Measurements from ENCODE around the gene ITPRID1.

The ITPRID1 gene

DNA sequence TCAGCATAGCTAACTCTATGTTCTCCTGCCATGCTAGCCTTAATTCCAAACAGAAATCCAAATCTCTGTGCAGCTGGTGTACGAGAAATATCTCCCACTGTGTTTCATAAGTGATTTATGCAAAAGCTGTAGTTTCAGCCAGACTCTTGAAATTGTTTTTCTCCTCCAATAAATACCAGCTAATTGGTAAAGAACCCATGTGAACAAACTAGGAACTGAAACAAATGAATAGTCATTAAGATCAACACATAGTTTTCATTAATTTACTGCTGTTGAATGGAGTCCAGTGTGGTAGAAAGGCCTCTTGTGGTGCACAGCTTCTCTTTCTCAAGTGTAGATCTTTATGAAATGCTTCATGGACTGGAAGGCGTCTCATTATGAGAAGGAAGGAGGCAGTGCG lies 191.5 kb downstream of the ITPRID1 start:
- no peak overlapping the region for H3K27ac ChIP-seq
- ChIA-PET CTCF (no interaction called here), POLR2A (ENCODE audit: low non-redundant PET) (no interaction called here)
- no peak for DNase-seq (ENCODE audit: low spot score)
- TF ChIP-seq, protein P1, sequence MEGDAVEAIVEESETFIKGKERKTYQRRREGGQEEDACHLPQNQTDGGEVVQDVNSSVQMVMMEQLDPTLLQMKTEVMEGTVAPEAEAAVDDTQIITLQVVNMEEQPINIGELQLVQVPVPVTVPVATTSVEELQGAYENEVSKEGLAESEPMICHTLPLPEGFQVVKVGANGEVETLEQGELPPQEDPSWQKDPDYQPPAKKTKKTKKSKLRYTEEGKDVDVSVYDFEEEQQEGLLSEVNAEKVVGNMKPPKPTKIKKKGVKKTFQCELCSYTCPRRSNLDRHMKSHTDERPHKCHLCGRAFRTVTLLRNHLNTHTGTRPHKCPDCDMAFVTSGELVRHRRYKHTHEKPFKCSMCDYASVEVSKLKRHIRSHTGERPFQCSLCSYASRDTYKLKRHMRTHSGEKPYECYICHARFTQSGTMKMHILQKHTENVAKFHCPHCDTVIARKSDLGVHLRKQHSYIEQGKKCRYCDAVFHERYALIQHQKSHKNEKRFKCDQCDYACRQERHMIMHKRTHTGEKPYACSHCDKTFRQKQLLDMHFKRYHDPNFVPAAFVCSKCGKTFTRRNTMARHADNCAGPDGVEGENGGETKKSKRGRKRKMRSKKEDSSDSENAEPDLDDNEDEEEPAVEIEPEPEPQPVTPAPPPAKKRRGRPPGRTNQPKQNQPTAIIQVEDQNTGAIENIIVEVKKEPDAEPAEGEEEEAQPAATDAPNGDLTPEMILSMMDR (conservative IDR thresholded peaks at IDR 0.05; ENCODE audit: low read depth) = no peak

DNA sequence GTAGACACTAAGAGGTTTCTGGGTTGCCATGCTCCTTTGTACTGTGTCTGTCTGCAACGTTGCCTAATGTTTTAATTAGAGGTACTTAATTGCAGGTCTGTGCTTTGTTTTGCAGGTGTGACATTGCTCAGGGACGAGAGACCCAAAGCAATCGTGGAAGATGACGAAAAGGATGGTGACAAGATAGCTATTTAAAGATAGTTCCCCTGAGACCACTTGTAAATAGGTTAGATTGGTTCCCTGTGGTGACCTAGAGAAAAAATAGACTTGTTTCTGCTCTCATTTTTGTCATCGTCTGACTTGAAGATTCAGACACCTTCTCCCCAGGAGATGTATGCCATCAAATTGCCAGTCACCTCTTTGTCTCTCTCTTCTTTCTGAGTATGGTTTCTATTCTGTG lies 193.2 kb downstream of the ITPRID1 start:
- CTCF ChIA-PET = no interaction called here
- POLR2A ChIA-PET (ENCODE audit: low non-redundant PET) = no interaction called here

More for the DNA sequence above, 193.2 kb downstream of the ITPRID1 start:
- no peak overlapping the region for H3K27ac ChIP-seq
- DNase-seq (ENCODE audit: low spot score) = no peak
- TF ChIP-seq, protein P1 (conservative IDR thresholded peaks at IDR 0.05; ENCODE audit: low read depth) = no peak
